Measurements from ENCODE around the gene RFESD.

GRCh38 chr5:95620870-95621838 lies 25.4 kb upstream of the RFESD start:
- TF ChIP-seq FOXM1 (IDR thresholded peaks at IDR 0.05; ENCODE audit: borderline replicate concordance) (no peak), BHLHE40 (IDR thresholded peaks at IDR 0.05; ENCODE audit: borderline replicate concordance) (no peak), HDGF (IDR thresholded peaks at IDR 0.05; ENCODE audit: borderline replicate concordance) (no peak), TARDBP (IDR thresholded peaks at IDR 0.05) (no peak), CTBP1 (IDR thresholded peaks at IDR 0.05; ENCODE audit: borderline replicate concordance) (no peak), ZNF384 (IDR thresholded peaks at IDR 0.05) (no peak), SUZ12 (IDR thresholded peaks at IDR 0.05) (no peak), FOXA1 (IDR thresholded peaks at IDR 0.05) (no peak), ARNT (IDR thresholded peaks at IDR 0.05) (no peak), FOXK2 (IDR thresholded peaks at IDR 0.05) (no peak), L3MBTL2 (conservative IDR thresholded peaks at IDR 0.05) (no peak), ELF4 (IDR thresholded peaks at IDR 0.05) (no peak), PKNOX1 (IDR thresholded peaks at IDR 0.05) (no peak)

Data from HEK293T (cell line).